ENCODE data around the gene UMODL1.
"Not testable (repeated sequence)": the region's sequence is repeated elsewhere in the genome, so short reads cannot be mapped to it uniquely, and the experiment has no call there.

Gene UMODL1

DNA sequence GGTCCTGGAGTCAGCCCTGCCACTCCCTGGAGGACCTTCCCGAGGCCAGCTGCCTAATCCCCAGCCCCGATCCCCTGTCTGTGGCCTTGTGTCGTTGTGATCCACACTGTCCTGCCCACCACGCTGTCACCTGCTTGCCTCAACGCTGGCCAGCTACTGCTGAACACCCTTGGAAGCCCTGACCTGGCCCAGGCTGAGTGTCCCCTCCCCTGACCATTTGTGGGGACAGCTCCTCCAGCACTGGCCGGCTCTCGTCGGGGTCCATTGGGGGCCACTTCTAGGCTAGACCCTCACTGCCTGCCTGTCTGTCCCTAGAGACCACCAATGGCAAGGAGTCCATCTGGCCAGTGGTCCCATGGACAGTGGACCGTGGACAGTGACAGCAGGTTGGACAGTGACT, 12.0 kb upstream of the UMODL1 start:
- no peak for DNase-seq (ENCODE audit: low spot score)

DNA sequence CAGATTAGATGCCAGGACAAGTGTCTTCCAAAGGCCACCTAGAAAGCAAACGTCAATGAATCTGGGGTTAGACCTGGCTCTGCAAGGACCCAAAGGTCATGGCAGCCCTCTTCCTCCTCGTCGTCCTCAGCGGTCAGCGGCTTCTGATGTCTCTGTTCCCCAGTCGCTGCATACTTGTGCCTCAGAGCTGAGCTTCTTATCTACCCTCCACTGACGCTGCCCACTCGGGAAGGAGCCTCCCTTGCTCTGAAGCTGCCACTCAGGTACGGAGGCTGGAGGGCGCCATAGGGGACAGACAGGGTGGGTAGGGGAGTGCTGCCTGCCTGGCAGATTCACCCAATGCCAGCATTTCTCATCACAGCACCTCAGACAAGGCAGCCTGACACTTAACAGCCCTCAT, 11.4 kb upstream of the UMODL1 start:
- DNase-seq (ENCODE audit: low spot score): no peak

DNA sequence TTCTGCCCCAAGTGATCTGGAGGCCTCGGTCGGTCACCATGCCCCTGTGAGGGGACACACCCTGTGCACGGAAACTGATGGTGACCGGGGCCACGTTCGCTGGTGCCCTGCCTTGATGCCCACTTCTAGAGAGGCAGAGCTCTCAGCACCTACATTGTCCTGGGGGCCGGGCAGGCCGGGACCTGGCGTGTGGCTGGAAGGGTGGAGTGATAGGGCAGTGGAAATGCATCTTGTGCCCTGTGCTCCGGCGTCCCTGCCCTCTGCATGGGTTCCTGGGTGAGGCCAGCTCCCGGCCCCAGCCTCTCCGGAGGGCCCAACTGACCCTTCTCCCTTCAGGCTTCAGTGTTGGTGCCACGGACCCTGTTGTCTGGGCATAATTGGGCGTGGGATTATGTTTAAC, 11.0 kb upstream of the UMODL1 start:
- DNase-seq (ENCODE audit: low spot score): no peak

DNA sequence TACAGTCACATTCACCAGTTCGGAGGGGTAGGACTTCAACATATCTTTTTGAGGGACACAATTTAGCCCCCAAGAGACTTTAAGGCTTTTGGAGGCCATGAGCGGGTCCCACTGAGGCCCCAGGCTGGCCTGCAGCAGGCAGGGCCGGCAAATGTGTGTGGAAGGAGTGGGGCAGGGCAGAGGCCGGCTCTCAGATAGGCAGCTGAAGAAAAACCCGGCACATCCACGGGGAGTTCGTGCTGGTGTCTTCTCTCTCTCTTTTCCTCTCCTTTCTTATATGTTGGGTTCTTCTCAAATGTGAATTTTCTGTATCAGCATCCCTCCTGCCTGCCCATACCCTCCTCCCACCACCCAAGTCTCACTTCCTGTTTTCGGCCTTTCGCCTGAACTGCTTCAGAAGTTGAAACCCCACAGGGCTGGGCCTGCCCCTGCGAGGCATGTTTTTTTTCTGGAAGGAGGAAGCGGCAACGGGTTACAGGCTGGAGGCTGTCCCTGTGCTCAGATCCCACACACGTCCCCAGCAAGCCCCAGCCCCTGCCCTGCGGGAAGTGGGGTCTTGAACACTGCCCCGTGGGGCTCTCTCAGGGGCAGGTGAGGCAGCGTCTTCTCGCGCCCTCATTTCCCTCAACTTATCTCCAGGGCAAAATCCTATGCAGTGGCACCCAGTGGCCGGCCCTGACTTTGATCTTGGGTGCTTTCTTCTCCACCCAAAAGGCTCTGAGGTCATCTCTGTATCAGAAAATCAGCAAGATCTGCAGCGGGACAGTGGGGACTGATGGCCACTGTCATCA, 9.7 kb upstream of the UMODL1 start:
- DNase-seq (ENCODE audit: low spot score): peak; percentile 71

DNA sequence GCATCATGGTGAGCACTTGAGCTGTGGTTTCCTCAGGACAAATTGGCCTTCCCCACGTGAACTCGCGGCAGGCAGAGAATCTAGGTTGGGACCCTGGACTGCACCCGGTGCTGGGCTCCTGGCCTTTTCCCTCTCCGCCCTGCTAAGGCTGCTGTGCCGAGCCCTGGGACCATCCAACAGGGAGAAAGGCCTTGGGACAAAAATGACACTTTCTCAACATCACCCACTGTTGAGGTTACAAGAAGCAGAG, 9.2 kb upstream of the UMODL1 start:
- no peak for DNase-seq (ENCODE audit: low spot score)

DNA sequence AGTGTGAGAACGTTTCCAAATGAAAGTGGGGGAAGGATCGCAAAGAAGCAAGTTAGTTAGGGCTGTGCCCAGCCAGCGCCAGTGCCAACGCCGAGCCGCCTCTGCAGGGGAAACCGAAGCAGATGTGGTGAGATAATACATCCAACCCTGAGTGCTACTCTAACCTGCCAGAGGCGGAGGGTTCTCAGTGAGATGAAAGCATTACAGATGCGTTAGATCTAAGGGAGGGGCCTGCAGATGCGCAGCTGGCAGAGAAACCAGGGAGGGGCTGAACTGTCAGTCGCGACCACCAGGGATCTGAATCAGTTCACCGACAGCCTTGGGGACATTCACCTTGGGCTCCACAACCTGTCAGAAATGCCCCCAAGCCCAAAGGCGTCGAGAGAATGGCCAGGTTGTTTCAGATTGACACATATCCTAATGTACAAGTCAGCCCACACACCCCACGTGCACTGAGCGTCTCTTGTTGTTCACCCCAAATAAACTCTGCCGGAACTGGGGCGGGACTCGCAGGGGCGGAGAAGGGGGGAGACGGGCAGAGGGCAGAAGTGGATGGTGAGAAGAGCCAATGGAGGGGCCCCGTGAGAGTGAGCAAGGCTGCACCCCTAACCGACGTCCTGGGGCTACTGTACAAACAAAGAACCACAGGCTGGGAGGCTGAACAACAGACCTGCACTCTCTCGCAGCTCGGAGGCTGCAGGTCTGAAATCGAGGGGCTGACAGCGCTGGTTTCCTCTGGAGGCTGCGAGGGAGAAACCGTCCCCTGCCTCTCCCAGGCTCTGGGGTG, 8.7 kb upstream of the UMODL1 start:
- peak; percentile 41 for DNase-seq (ENCODE audit: low spot score)

DNA sequence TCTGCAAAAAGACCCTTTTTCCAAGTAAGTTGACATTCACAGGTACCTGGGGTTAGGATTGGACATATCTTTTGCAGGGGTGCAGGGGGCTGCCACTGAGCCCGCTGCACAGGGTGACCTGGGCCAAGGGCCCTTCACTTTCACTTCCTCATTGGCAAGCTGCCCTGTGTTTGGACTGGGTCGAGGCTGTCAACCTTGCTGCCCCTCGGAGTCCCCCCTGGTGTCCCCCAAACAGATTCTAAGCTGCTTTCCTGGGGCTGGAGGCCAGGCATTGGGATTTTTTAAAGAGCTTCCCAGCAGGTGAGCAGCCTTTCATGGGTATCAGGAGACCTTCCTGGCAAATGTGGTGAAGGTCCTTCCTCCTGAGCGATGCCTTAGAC, 7.9 kb upstream of the UMODL1 start:
- DNase-seq (ENCODE audit: low spot score): peak; percentile 37

DNA sequence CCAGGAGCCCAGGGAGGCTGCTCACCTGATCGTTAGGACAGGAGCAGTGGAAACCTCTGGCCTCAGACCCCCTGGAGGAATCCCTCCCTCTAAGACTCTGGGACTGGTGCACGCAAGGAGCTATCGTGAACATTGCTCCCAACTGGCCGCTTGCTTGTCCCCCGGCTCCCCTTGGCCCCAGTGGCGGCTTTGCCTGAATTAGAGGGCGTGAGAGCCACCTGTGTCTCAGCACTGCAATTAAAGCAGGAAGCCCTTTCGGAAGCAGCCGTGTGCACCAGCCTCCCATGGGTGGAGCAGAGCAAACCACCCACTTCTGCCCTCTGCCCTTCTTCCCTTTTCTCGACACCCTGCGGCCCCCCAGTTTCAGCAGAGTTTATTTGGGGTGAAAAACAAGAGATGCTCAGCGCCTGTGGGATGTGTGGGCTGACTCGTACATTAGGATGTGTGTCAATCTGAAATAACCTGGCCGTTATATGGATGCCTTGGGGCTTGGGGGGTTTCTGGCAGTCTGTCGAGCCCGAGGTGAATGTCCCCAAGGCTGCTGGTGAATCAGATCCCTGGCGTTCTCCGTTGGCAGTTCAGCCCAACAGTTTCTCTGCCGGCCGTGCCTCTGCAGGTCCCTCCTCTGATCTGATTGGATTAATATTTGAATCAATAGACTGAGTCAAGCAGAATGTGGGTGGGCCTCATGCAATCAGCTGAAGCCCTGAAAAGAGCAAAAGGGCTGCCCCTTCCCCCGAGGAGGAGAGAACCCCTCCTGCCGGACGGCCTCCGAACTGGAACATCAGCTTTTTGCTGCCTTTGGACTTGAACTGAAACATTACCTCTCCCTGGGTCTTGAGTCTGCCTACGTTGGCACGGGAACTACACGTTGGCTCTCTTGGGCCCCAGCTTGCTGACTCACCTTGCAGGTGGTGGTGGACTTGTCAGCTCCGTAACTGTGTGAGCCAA, 7.3 kb upstream of the UMODL1 start:
- DNase-seq (ENCODE audit: low spot score): no peak

DNA sequence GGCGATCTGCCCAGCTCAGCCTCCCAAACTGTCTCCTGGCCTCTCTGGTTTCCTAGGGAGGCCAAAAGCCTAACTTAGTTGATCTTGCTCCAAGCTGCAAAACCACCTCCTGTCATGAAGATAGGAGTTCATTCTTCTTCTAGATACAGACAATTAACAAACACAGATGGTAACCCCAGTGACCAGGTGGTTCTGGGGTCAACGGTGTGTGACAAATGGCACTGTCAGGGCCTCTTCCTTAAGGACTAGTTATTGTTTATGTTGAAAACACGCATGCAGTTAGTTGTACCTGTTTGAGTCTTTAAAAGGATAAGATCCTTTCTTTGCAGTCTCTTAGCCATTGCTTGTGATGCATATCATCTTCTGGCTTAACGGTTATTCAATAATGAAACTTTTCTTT, 4.6 kb upstream of the UMODL1 start:
- no peak for DNase-seq (ENCODE audit: low spot score)

DNA sequence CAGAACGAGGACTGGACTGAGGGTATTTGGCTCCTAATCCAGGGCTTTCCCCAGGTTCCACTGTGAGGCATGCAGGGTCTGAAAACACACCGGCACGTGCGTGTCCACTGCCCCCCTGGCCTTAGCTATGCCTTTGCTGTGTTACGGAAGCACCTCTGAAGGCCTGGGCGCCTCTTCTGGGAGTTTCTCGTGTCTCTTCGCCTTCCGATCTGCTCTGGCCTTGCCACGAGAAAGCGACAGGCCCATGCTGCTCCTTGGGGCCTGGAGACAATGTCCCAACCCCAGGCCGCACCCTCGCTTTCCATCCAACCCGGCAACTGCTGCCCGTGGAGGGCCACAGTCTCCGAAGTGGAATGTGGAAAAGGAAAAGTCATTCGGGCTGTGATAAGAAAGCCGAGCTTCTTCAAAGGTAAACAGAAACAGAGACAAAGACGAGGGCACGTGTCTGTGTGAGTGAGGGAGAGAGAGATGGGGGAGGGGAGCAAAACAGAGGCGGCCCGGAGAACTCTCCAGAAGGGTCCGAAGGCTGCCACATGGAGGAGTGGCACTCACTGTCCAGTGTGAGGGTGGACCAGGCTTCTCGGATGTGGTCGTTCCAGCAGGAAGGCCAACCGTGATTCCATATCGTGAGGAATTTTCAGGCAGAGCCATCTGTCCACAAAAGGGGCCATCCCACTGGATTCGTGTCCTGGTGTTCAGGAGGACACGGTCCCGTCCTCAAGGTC, 3.4 kb upstream of the UMODL1 start:
- no peak for DNase-seq (ENCODE audit: low spot score)

DNA sequence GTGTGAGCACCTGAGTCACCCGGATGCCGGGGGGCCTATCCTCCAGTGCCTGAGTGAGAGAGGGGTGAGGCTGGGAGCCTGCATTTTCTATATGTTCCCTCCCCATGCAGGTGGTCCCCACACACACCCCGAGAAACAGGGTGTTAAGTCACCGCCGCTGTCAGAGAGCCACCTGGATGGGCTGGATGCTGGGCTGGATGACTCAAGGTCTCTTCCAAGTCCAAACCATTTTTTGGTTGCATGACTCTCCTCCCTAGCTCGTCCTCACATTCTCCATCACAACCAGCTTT, 2.9 kb upstream of the UMODL1 start:
- DNase-seq (ENCODE audit: low spot score): no peak

DNA sequence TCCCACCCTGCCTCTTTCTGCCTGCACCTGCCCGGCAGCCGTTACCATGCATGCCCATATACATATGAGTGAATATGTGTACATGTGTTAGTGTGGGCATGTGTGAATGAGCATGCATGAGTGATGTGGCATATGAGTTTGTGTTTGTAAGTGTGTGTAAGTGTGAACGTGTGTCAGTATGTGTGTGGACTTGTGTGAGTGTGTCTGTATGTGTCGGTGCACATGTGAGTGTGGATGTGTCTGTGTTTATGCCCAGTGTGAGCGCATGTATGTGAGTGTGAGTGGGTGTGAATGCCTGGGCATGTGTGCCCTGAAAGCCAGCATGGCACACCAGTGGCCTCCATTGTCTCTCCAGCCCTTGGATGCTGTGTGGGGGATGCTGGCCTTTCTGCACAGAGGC, 2.5 kb upstream of the UMODL1 start:
- DNase-seq (ENCODE audit: low spot score): no peak

DNA sequence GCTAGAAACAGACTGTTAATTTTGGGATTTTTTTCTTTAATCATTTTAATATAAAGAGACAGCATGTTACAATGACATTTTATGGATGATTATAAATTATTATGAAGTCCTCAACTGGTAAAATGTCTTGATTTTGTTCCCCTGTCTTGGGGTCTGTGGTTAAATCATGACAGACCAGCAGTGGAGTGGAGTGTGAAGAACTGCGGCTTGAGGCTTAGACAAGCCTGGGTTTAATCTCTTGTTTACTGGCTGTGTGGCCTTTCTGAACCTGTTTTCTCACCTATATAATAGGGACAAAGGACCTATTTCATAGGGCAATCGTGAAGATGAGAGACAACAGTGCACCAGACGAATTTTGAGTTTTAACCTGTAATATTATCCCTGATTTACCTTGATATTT, 1.8 kb upstream of the UMODL1 start:
- no peak for DNase-seq (ENCODE audit: low spot score)

DNA sequence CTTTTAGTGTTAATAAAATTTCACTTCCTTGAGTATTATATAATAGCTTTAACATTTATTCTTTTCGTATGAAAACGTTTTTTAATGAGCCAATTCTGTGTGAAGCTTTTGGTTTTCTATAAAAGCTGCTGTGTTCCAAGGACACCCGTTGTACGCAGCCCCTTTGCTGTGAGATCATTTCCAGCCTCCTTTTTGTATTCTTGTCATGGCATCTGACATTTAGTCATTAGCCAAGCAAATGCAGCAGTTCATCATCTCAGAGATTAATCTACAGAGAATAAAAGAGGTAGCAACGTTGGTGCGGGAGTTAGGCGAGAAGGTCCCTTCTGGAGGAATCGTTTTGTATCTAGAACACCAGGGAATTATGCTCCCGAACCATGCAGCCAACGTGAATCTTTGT, 1.3 kb upstream of the UMODL1 start:
- DNase-seq (ENCODE audit: low spot score): no peak

DNA sequence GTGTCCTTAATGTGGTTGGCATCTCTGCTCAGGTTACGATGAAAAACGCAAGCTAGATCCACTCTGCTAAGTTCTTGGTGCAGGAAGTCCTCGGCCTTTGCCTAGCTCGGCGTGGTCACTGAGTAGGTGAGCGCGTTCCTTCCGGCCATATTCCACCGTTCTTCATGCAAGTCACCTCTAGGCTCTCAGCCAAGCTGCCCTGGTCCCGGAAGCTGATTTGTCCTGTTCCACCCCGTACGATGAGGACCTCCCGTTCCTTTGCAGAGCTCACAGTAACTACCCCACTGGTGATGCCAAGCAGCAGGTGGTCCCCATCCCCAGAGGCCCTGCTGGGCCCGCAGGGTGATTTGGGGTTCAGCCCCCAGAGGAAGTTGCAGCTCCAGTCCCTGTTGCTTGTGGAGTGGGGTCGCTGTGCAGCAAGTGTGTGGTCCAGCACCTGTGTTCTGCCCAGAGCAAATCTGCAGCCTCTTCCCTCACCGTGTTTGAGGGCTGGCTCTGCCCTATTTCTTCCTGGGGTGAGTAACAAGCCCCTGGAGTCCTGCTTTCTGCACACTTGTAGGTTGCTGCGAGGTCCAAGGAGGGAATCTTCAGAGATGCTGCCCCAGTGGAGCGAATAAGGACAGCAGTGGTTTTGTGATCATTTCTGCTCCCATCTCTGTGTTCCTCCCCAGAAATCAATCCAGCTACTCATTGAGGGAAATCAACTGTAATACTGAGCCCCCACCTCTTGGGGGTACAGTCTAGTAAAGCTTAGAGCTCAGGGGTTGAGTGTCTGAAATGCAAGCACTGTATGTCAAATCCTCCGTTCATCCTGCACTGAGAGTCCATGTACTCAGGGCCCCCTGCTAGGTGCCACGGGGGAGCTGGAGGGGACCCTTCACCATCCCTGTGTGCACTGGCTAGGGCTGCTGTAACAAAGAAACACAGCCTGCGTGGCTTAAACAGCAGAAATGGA, 2.3 kb downstream of the UMODL1 start:
- no peak for DNase-seq (ENCODE audit: low spot score)

DNA sequence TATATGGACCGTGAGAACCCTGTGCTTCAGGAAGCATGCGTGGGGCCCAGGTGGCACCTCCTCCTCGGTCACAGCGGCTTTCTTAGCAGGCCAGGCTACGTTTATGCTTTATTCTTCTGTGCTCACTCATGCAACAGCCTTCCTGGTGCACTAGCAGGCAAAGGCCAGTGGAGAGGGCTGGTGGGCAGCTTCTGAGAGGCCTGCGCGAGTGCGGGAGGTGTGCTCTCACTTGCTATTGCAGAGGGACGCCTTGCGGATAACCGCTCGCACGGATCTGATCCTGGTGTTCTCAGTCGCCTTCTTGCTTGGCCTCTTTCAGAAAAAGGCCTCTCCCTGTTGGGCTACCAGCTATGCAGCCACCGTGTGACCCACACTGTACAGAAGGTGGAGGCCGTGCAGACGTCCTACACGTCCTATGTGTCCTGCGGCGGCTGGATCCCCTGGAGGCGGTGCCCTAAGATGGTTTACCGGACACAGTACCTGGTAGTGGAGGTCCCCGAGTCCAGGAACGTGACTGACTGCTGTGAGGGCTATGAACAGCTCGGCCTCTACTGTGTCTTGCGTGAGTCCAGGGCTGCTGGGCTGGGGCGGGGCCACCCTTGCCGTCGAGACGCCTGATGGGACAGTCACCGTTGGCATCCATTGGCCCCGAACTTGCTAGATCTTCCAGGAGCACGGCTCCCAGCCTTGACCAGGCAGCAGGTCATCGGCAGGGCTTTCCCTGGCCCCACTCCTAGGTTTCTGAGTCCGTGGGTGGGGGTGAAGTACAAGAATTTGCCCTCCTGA, 4.8 kb downstream of the UMODL1 start:
- DNase-seq (ENCODE audit: low spot score): no peak

DNA sequence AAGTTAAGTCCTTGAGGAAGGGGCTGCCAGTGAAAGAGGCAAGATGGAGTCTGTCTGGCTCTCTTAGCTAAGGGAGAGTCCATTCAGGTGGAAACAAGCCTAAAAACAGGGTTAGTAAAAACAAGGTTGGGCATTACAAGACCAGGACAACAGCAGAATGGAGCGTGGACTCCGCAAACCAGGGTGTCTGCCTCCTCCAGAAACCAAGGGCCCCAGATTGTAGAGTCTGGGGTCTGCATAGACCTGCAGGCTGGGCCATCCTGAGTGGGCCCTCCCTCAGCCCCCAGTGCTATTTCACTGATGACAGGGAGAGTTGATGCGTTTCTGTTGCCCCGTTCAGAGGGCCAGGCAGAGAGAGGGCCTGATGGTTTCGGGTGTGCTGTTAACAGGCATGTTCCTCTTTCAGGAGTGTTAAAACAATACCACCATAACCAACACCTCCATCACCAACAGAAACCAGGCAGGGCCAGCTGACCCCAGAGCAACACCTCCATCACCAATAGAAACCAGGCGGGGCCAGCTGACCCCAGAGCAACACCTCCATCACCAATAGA, 6.6 kb downstream of the UMODL1 start:
- DNase-seq (ENCODE audit: low spot score): not testable (repeated sequence)

DNA sequence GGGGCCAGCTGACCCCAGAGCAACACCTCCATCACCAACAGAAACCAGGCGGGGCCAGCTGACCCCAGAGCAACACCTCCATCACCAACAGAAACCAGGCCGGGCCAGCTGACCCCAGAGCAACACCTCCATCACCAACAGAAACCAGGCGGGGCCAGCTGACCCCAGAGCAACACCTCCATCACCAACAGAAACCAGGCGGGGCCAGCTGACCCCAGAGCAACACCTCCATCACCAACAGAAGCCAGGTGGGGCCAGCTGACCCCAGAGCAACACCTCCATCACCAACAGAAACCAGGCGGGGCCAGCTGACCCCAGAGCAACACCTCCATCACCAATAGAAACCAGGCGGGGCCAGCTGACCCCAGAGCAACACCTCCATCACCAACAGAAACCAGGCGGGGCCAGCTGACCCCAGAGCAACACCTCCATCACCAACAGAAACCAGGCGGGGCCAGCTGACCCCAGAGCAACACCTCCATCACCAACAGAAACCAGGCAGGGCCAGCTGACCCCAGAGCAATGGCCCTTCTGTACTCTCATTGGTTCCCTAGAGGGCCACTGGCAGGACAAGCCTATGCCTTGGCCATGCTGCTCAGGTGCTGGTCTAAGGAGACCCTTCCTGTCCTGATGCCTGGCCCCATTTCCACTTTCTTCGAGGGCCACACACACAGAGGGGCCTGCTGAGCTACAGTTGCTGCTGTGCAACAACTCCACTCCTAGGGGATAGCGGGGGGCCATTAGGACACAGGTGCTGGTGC, 7.3 kb downstream of the UMODL1 start:
- not testable (repeated sequence) for DNase-seq (ENCODE audit: low spot score)

Measured in Ammon's horn (tissue), 1 donor.